ENCODE results near the gene ST6GALNAC6. TPM values are rescaled to one million over a fixed set of nuclear protein-coding genes. Genes with fewer than 3 reads are reported as not detected.

Gene ST6GALNAC6
- polyA plus RNA-seq, 1 donor from 2014 or later, result 38.9 TPM

- Mint-ChIP-seq H3K27me3 (no peaks in the 10 kb centered on the region), H3K27ac (peak overlapping the region; percentile 95 to 98 (median 96)), H3K4me3 (peak overlapping the region; percentile 77 to 98 (median 92)), H3K4me1 (peaks cover 24 to 44% (median 25%) of the 10 kb centered on the region in 3 donors), H3K36me3 (peaks cover 3% of the 10 kb centered on the region), H3K9me3 (peaks cover 0 to 2% (median 0%) of the 10 kb centered on the region in 3 donors)
Observed at GRCh38 chr9:127915801-127916719, 16.7 kb upstream of the ST6GALNAC6 start.

DNA sequence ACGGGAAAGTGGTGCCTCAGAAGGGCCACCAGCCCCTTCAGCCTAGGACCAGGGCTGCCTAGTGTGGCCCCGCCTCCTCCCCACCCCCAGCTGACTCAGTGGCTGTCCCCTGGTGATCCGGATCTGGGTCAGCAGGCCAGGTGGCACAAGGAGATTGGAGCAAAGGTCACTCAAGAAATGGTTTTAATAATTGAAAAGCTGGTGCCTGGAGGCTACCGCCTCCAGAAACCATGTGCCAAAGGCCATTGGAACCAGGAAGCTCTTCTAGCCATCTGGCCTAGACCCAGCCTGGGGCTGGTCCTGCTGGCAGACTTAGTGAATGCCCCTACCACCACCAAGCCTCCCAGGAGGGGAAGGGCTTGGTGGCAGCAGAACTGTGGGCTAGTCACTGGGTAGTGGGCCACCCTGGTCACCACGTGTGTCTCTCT, 15.9 kb upstream of the ST6GALNAC6 start:
- no peaks in the 10 kb centered on the region for H3K27me3 Mint-ChIP-seq
- H3K4me1 Mint-ChIP-seq, result peaks cover 25 to 49% (median 30%) of the 10 kb centered on the region in 3 donors
- peaks cover 0 to 2% (median 0%) of the 10 kb centered on the region in 3 donors for H3K9me3 Mint-ChIP-seq
- peak overlapping the region; percentile 95 to 98 (median 96) for H3K27ac Mint-ChIP-seq
- peak overlapping the region; percentile 77 to 98 (median 92) for H3K4me3 Mint-ChIP-seq
- peaks cover 3% of the 10 kb centered on the region for H3K36me3 Mint-ChIP-seq

DNA sequence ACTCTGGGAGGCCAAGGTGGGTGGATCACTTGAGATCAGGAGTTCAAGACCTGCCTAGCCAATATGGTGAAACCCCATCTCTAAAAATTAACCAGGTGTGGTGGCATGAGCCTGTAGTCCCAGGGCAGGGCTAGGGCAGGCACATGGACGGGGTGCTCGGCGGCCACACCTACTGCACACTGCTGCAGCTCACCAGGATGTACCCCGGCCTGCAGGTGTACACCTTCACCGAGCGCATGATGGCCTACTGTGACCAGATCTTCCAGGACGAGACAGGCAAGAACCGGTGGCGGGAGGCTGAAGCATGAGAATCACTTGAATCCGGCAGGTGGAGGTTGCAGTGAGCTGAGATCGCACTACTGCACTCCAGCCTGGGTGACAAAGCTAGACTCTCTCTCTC, 14.3 kb upstream of the ST6GALNAC6 start:
- H3K4me1 Mint-ChIP-seq, result peaks cover 21 to 40% (median 24%) of the 10 kb centered on the region in 3 donors
- H3K27me3 Mint-ChIP-seq, result no peaks in the 10 kb centered on the region
- peaks cover 0 to 2% (median 0%) of the 10 kb centered on the region in 3 donors for H3K9me3 Mint-ChIP-seq
- H3K27ac Mint-ChIP-seq, result peak overlapping the region in 2 of 3 donors; percentile 92 to 96
- H3K4me3 Mint-ChIP-seq, result peak overlapping the region in 1 of 4 donors; percentile 74
- peaks cover 3% of the 10 kb centered on the region for H3K36me3 Mint-ChIP-seq

GRCh38 chr9:127912882-127913281, 13.5 kb upstream of the ST6GALNAC6 start:
- H3K27ac Mint-ChIP-seq, result peak overlapping the region in 2 of 3 donors; percentile 77 to 92
- peaks cover 0 to 2% (median 0%) of the 10 kb centered on the region in 3 donors for H3K9me3 Mint-ChIP-seq
- H3K27me3 Mint-ChIP-seq, result no peaks in the 10 kb centered on the region
- H3K4me3 Mint-ChIP-seq, result peak overlapping the region in 1 of 4 donors; percentile 65
- peaks cover 15 to 35% (median 16%) of the 10 kb centered on the region in 3 donors for H3K4me1 Mint-ChIP-seq
- H3K36me3 Mint-ChIP-seq, result peaks cover 3% of the 10 kb centered on the region

DNA sequence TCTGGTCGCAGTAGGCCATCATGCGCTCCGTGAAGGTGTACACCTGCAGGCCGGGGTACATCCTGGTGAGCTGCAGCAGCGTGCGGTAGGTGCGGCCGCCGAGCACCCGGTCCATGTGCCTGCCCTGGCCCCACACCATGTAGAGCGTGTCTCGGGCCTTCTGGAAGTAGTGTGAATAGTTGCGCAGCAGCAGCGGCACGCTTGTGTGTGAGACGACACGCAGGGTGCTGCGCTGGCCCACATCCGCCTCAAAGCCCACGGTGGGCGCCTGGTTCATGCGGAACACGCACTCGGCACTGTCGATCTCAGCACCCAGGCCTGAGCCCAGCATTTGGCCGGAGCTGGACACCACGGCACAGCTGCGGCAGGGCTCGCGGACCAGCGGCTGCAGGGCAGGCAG, 12.9 kb upstream of the ST6GALNAC6 start:
- Mint-ChIP-seq H3K9me3 (peaks cover 0 to 2% (median 0%) of the 10 kb centered on the region in 3 donors), H3K4me1 (peaks cover 11 to 31% (median 13%) of the 10 kb centered on the region in 3 donors), H3K36me3 (peaks cover 3% of the 10 kb centered on the region), H3K27me3 (no peaks in the 10 kb centered on the region), H3K27ac (peak overlapping the region in 1 of 3 donors; percentile 98), H3K4me3 (peak overlapping the region in 3 of 4 donors; percentile 54 to 83 (median 79))

DNA sequence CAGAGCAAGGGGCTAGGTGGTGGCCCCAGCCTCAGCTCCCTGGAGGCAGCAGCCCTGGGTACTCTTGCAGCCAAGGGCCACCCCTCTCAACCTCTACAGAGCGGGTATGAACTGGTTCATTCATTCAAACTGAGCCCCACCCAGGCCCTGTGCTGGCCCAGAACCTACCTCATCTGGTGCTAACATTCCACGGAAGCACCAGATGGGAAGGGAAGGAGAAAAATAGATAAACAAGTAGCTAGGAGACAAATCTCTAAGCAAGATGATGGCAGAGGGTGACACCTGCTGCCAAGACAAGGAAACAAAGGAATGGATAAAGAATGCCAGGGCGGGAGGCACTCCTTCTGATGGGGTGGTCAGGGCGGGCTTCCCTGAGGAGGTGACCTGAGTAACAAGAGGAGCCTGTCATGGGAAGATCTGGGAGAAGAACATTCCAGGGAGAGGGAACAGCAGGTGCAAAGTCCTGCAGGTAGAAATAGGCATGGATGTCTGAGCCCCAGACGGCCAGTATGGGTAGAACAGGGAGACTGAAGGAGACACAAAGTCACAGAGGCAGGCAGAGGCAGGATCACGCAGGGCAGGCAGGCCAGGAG, 11.3 kb upstream of the ST6GALNAC6 start:
- Mint-ChIP-seq H3K9me3 (peaks cover 0 to under 1% (median 0%) of the 10 kb centered on the region in 3 donors), H3K36me3 (peaks cover 1% of the 10 kb centered on the region), H3K4me1 (peaks cover 16 to 34% (median 21%) of the 10 kb centered on the region in 3 donors), H3K27ac (peak overlapping the region; percentile 80 to 98 (median 96)), H3K4me3 (peak overlapping the region; percentile 28 to 79 (median 74)), H3K27me3 (no peaks in the 10 kb centered on the region)

DNA sequence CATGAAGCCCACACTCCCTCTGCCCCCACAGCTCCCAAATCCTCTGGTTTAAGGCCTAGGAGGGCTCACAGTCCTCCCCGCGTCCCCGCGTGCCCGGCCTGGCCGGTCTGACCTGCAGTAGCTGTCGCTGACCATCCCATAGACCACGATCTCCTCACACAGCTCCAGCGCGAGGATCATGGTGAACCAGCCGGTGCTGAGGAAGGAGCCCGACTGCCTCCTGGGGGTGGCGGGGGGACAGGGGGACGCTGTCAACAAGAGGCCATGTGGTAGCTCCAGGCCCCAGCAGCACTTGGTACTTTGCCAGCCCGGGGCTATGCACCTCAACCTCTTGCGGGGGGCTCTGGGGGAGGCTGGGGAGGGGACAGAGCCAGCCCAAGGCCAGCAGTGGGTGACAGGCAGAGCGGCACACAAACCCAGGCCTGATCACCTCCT, 10.5 kb upstream of the ST6GALNAC6 start:
- Mint-ChIP-seq H3K4me1 (peaks cover 22 to 36% (median 24%) of the 10 kb centered on the region in 3 donors), H3K4me3 (no peak overlapping the region), H3K36me3 (peaks cover 1% of the 10 kb centered on the region), H3K27ac (peak overlapping the region; percentile 62 to 96 (median 80)), H3K27me3 (no peaks in the 10 kb centered on the region), H3K9me3 (no peaks in the 10 kb centered on the region)

GRCh38 chr9:127908660-127908926, 9.2 kb upstream of the ST6GALNAC6 start:
- Mint-ChIP-seq H3K9me3 (no peaks in the 10 kb centered on the region), H3K4me3 (peak overlapping the region in 1 of 4 donors; percentile 54), H3K36me3 (peaks cover 1% of the 10 kb centered on the region), H3K4me1 (peaks cover 28 to 37% (median 34%) of the 10 kb centered on the region in 3 donors), H3K27ac (peak overlapping the region in 2 of 3 donors; percentile 31 to 62), H3K27me3 (no peaks in the 10 kb centered on the region)

- Mint-ChIP-seq H3K4me1 (peaks cover 33 to 41% (median 39%) of the 10 kb centered on the region in 3 donors), H3K27me3 (no peaks in the 10 kb centered on the region), H3K9me3 (no peaks in the 10 kb centered on the region), H3K4me3 (peak overlapping the region in 1 of 4 donors; percentile 54), H3K36me3 (peaks cover 1% of the 10 kb centered on the region), H3K27ac (peak overlapping the region; percentile 43 to 100 (median 98))
Observed at GRCh38 chr9:127907867-127908659, 8.7 kb upstream of the ST6GALNAC6 start.

DNA sequence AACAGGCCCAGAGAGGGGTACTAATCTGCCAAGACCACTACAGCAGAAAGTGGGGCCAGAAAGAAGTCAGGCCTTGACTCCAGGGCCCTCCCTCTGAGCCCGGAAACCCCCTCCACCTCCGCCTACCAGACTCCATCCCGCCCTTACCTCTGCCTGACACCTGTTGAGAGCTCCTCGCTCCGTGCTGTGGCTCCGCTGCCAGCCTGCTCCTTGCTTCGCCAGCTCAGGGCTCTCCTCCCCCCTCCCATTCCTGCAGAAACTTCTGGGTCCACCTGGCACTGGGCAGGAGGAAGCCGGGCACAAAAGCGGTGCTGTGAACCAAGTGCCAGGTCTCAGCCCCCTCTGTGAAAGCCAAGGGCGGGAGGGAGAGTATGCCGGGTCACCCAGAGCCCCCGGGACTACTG, 6.4 kb upstream of the ST6GALNAC6 start:
- H3K36me3 Mint-ChIP-seq, result no peaks in the 10 kb centered on the region
- peak overlapping the region; percentile 98 to 100 (median 100) for H3K27ac Mint-ChIP-seq
- H3K9me3 Mint-ChIP-seq, result no peaks in the 10 kb centered on the region
- H3K4me3 Mint-ChIP-seq, result peak overlapping the region; percentile 85 to 99 (median 89)
- H3K4me1 Mint-ChIP-seq, result peaks cover 31 to 46% (median 38%) of the 10 kb centered on the region in 3 donors
- H3K27me3 Mint-ChIP-seq, result no peaks in the 10 kb centered on the region

DNA sequence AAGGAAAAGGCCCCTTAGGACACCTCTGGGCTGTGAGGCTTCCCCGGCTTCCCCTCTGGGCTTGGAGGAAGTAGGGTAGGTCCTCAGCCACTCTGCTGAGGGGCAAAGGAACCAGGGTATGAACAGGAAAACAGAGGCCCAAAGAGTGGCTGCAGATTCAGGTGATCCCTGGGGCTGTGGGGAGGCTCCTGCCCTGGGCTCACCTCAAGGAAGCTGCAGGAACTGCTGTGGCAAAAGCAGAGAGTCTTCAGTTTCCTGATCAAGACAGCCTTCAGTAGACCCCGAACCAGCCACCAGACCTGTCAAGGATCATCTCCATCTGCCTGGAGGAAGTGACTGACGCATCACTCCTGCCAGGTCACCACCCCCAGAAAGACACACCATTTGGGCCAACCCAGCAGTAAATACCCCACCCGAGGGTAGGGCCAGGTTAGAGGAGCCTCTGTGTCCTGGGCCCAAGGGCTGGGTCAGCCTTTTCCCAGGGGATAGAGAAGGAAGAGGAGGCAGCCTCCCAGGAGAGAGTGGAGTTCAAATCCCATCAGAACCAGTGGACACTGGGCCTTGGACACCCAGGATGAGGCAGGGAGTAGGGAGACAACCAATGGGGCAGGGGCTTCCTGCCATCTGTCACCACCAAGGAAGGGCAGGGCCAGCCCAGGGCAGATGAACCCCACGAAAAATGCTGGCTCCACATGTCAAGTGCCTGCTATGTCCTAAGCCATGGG, 5.8 kb upstream of the ST6GALNAC6 start:
- peaks cover 28 to 46% (median 35%) of the 10 kb centered on the region in 3 donors for H3K4me1 Mint-ChIP-seq
- no peaks in the 10 kb centered on the region for H3K9me3 Mint-ChIP-seq
- no peaks in the 10 kb centered on the region for H3K27me3 Mint-ChIP-seq
- peak overlapping the region; percentile 85 to 99 (median 89) for H3K4me3 Mint-ChIP-seq
- H3K36me3 Mint-ChIP-seq, result no peaks in the 10 kb centered on the region
- peak overlapping the region; percentile 98 to 100 (median 100) for H3K27ac Mint-ChIP-seq

GRCh38 chr9:127904561-127905003, 5.2 kb upstream of the ST6GALNAC6 start:
- H3K4me3 Mint-ChIP-seq, result peak overlapping the region; percentile 85 to 99 (median 89)
- H3K4me1 Mint-ChIP-seq, result peaks cover 28 to 46% (median 39%) of the 10 kb centered on the region in 3 donors
- peak overlapping the region; percentile 98 to 100 (median 100) for H3K27ac Mint-ChIP-seq
- H3K36me3 Mint-ChIP-seq, result no peaks in the 10 kb centered on the region
- no peaks in the 10 kb centered on the region for H3K9me3 Mint-ChIP-seq
- no peaks in the 10 kb centered on the region for H3K27me3 Mint-ChIP-seq

DNA sequence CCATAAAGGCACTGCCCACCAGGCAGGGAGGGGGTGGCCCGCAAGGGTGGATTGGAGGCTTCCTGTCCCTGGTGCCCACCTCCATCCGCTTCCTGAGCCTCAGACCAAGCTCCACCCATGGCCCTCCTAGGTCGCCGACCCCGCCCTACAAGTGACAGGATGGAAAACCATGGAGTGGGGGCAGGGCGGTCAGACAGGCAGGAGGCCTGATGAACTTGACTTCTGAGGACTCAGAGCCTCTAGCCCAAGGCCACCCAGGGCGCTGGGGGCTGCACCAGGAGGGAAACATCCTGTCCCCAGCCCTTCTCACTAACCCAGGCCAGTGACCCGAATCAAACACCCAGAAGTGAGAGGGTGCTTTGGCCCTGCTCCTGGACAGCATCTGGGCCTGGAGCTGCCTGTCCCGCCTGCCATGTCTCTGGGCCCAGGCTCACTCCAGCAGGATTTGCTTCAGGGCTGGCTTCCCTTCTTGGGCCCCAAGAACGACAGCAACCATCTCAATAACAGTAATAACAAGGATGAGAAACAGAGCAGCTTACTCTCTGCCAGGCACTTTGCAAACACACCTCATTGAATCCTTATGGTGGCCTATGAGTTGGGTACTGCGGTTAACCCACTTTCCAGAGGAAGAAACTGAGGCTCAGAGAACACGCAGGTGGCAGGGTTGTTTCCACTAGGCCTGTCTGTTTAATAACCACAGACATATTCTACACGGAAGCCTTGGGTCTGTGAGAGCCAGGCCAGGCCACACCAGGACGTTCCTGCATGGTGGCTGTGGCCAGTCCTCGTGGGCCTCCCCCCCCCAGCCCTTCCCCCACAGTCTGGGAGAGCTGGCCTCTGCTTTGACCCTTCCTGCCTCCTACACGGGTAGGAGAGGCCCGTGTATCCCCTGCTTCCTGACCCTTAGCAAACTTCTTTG, 4.4 kb upstream of the ST6GALNAC6 start:
- Mint-ChIP-seq H3K27ac (peak overlapping the region; percentile 98 to 100 (median 100)), H3K27me3 (no peaks in the 10 kb centered on the region), H3K9me3 (no peaks in the 10 kb centered on the region), H3K4me3 (peak overlapping the region; percentile 85 to 99 (median 89)), H3K4me1 (peaks cover 28 to 46% (median 39%) of the 10 kb centered on the region in 3 donors), H3K36me3 (no peaks in the 10 kb centered on the region)

Data from IgD-negative memory B cell (primary cell).